LNCaP clone FGC (cell line): ENCODE data around the gene EIF4EBP3.

Experiments used
- DNase-seq: peaks from one replicate; pipeline ENCODE4 v3.0.0-alpha.2; 2011; ENCODE audit warnings: low read depth
- H3K4me3 ChIP-seq: 2 replicates; pipeline ENCODE4 v1.5.1; 2011; ENCODE audit warnings: mild to moderate bottlenecking, low read depth, low read length, control low read depth
- TF ChIP-seq, protein P1 (sequence below): IDR thresholded peaks from 2 replicates; pipeline ENCODE4 v1.5.1; 2012; ENCODE audit warnings: mild to moderate bottlenecking; ENCODE audit not compliant: control insufficient read depth, insufficient read depth; ENCODE audit errors: extremely low read depth

The EIF4EBP3 gene

DNA sequence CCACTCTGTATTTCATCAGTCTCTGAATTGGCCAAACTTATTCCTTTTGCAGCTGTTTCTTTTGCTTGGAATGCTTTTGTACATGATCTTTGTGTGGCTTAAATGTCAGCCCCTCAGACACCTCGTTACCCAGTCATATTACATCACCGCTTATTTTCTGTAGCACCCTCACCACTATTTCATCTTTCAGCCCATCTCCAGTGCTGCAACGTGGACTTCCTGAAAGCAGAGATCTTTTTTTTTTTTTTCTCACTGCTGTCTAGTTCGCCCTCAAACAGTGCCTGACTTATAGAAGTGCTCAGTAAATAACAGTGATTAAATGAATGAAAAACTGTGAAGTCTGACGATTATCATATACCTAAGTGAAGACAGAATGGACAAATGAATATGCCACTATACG is 9.0 kb downstream of the EIF4EBP3 start:
- no peak for DNase-seq
- peak overlapping the region; percentile 81 for H3K4me3 ChIP-seq
- TF ChIP-seq, protein P1, sequence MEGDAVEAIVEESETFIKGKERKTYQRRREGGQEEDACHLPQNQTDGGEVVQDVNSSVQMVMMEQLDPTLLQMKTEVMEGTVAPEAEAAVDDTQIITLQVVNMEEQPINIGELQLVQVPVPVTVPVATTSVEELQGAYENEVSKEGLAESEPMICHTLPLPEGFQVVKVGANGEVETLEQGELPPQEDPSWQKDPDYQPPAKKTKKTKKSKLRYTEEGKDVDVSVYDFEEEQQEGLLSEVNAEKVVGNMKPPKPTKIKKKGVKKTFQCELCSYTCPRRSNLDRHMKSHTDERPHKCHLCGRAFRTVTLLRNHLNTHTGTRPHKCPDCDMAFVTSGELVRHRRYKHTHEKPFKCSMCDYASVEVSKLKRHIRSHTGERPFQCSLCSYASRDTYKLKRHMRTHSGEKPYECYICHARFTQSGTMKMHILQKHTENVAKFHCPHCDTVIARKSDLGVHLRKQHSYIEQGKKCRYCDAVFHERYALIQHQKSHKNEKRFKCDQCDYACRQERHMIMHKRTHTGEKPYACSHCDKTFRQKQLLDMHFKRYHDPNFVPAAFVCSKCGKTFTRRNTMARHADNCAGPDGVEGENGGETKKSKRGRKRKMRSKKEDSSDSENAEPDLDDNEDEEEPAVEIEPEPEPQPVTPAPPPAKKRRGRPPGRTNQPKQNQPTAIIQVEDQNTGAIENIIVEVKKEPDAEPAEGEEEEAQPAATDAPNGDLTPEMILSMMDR: no peak

DNA sequence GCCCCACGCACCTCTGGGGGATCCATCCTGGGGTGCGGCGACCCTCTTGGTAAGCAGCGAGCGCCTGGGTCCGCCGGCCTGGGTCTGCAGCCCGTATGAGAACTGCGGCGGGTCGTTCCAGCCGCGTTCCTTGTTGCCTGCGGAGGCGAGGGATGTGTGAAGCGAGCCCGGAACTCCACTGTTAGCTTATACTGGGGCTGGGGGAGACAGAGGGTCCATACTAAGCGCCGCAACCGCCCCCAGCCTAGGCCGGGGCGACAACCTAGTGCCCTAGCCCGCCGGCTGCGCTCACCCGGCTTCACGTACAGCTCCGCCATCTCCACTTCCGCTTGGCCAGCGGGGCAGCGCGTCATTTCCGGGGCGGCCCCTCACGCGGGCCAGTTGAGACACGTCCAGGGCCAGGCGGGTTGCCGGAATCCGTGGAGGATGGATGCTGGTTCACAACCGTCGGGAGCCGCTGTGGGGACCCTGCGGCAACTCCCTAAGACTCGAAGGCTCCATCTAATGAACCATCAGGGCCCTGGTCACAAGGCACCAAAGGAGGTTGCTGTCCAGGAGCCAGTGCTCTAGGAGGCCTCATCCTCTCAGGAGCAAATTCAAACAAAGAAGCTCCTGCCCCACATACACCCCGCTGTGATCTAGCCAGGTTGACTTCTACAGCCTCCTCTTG is 9.8 kb downstream of the EIF4EBP3 start, which contains the start of gene SRA1:
SRA1 (minus strand) TSS at position 338 of the 670 bp plus-strand sequence; CDS start at position 317, 21 bp downstream.
- H3K4me3 ChIP-seq: peak within 1 kb of the TSS; percentile 81
- peak; percentile 61 for DNase-seq
- TF ChIP-seq, protein P1: no peak

DNA sequence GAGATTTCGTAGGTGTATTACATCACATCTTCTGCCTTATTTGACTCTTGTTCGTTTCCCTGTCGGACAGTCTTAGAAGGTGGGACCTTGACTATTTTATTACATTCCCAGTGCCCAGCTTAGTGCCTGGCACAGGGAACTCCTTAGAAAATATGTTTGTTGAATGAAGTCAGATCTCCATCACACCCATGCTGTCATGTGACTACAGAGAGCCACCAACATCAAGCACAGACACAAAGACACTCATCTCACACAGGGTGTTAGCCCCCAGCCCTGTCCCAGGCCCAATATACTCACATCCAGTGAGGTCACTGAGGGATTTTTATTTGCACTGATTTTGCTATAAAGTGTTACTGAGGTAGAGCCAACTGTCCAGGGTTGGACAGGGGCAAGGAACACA is 10.5 kb downstream of the EIF4EBP3 start:
- TF ChIP-seq, protein P1: no peak
- DNase-seq: no peak
- peak overlapping the region; percentile 81 for H3K4me3 ChIP-seq

GRCh38 chr5:140558542-140558941 is 11.1 kb downstream of the EIF4EBP3 start:
- TF ChIP-seq, protein P1: no peak
- no peak for DNase-seq
- no peak overlapping the region for H3K4me3 ChIP-seq

DNA sequence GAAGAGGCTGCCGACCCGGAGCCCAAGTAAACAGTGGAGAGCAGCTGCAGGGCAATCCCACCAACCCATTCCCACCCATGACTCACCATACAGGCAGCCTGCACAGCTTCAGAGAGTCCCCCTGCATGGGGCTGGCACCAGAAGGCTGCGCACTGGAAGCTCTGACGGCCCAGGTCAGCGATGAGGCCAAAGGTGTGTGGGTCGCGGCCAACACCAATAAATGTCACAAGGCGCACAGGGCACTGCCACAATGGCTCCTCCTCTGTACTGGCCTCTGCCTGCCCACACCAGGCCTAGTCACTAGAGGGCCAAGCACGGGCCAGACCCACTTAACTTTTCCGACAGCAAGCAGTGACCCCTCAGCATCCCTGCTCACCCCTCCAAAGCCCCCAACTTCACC is 12.8 kb downstream of the EIF4EBP3 start:
- no peak for DNase-seq
- no peak overlapping the region for H3K4me3 ChIP-seq
- TF ChIP-seq, protein P1: no peak

DNA sequence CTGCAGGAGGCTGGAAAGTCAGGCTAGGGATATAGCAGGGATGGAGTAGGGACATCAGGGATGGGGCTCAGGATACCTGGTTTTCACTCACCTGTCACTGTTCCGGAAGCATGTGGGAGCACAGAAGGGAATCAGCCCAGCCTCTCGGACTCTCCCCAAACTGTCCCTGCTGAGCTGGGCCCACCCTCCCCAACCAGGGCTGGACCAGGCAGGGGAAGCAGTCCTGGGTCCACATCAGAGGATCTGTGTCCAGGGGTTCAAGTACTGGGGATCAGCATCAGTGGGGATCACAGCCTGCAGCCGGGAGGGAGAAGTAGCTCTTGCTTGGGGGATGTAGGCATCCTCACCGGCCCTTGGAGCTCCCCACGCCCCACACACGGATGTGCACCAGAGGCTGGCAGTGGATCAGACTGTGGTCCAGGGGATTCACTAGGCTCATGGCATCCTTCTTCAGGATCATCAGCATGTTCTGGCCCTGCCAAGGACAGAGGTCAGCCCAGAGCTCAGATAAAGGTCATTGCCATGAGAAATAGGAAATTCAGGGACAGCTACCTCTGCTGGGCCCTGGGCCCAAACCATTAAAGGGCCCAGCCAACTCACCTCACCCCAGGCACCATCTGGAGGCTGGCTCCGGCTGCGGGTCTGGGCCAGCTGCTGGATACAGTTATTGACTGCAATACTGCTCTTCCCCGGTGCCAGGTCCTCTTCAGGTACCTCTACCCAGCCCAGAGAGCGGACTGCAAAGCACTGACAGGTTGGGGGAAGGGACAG is 14.5 kb downstream of the EIF4EBP3 start:
- no peak for DNase-seq
- no peak overlapping the region for H3K4me3 ChIP-seq
- TF ChIP-seq, protein P1: no peak

DNA sequence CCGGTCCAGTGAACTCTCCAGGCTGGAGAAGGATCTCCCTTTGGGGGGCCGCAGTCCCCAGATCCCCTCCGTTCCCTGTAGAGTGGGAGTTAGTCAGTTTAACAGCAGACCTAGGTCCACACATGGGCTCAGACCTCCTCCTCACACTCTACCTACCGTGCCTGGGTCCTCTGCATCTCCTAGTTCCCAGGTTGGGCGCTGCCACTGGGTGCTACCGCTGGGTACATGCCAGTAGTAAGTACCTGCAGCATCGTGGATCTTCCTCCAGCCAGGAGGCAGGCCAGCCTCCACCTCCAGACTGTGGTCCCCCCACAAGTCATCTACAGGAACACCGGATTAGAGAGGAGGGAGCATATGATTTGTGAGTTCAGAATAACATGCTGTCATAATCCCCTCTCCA is 16.1 kb downstream of the EIF4EBP3 start:
- TF ChIP-seq, protein P1: no peak
- H3K4me3 ChIP-seq: peak overlapping the region; percentile 80
- no peak for DNase-seq
